ENCODE data around the gene DCHS1. TPM values are rescaled to one million over a fixed set of nuclear protein-coding genes. Genes with fewer than 3 reads are reported as not detected.

The DCHS1 gene
- total and polyA plus RNA-seq, 10 of the 15 experiments (the other 5 are each of a cell fraction or from before 2014, with no cell fraction given), result 0.02 to 0.64 (median 0.18) TPM; not detected in 1

DNA sequence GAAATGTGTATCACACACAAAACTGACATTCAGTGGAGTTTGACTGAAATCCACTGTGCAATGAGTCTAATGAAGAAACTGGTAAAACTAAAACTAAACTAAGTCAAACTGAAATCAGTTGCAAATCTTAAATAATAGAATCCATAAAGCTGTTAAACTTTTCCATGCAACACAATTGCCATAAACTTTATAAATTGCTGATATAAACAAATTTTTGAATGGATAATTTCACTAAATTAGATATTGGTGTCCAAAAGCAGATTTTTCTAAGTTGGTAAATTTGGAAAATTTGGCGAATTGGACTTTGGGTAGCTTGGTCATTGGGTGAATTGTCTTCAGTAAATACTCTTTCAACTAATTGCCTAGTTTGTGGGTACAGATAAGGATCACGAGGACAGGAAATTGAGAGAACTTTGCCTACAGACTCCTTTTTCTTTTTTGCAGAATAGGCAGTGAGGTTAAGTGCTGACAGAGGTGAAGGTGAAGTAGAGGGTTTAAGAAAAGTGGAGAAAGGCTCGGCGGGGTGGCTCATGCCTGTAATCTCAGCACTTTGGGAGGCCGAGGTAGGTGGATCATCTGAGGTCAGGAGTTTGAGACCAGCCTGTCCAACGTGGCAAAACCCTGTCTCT, 14.7 kb upstream of the DCHS1 start:
- no peak overlapping the region for H2AFZ ChIP-seq (ENCODE audit: control insufficient read depth, low read depth, low read length)
- ChIA-PET RAD21 (ENCODE audit: unreplicated experiment) (interaction anchor here (1.1 kb wide), 1 partner anchor 291 kb away, joined by 3 read pairs; no protein-coding TSS in a partner anchor), SMC1A (ENCODE audit: uncharacterized antibody, unreplicated experiment) (interaction anchor here (0.9 to 1.5 kb wide), 2 partner anchors 12 to 22 kb away, joined by 3 to 4 read pairs; no protein-coding TSS in a partner anchor), CTCF (interaction anchor here (1.1 to 3.8 kb wide), 5 partner anchors 11 to 139 kb away, joined by 3 to 20 read pairs (median 6); partner anchors contain the start of gene MRPL17), POLR2A (interaction anchor here (1.1 kb wide), 1 partner anchor 10 kb away, joined by 3 read pairs; no protein-coding TSS in a partner anchor)
- no peak for FAIRE-seq
- H4K20me1 ChIP-seq (ENCODE audit: control insufficient read depth, insufficient read depth), result no peaks in the 10 kb centered on the region
- H3K4me2 ChIP-seq (ENCODE audit: control insufficient read depth, insufficient read depth), result no peak overlapping the region
- H3K4me1 ChIP-seq (ENCODE audit: control insufficient read depth, insufficient read depth, low read length), result peaks cover 10% of the 10 kb centered on the region
- 70% methylated on average over 6 of the region's 6 CpGs for WGBS (ENCODE audit: insufficient coverage, insufficient replicate concordance, low lambda C conversion rate, missing lambda C conversion rate)
- TF ChIP-seq ASH2L (IDR thresholded peaks at IDR 0.05; ENCODE audit: borderline replicate concordance, low read depth), result no peak
- no peak for TF ChIP-seq IKZF2 (IDR thresholded peaks at IDR 0.05)
- TF ChIP-seq NFXL1 (IDR thresholded peaks at IDR 0.05; ENCODE audit: borderline replicate concordance), result no peak
- TF ChIP-seq RFX5 (IDR thresholded peaks at IDR 0.05; ENCODE audit: low read depth, low read length), result no peak
- no peak for TF ChIP-seq POLR2A (IDR thresholded peaks at IDR 0.05; ENCODE audit: low read depth, low read length)
- TF ChIP-seq TCF3 (IDR thresholded peaks at IDR 0.05; ENCODE audit: borderline replicate concordance, insufficient read depth, low read depth, low read length), result no peak
- TF ChIP-seq ZZZ3 (IDR thresholded peaks at IDR 0.05; ENCODE audit: control insufficient read depth, insufficient read length, low read depth), result no peak
- no peak for TF ChIP-seq SRF (IDR thresholded peaks at IDR 0.05; ENCODE audit: low read depth in 2 of 2, low read length in 2 of 2)
- no peak for TF ChIP-seq CBFB (IDR thresholded peaks at IDR 0.05; ENCODE audit: low read depth)
- H3K9me3 ChIP-seq (replicated peaks; ENCODE audit: control insufficient read depth, insufficient read depth, low read length), result no peaks in the 10 kb centered on the region
- in situ Hi-C loops (cut with MboI), result loop anchor here (10.0 kb wide), 1 partner anchor 286 kb away; no protein-coding TSS in a partner anchor
- H3K27me3 ChIP-seq (replicated peaks in 1 of 2; ENCODE audit: control insufficient read depth in 2 of 2, insufficient read depth in 2 of 2, low read length in 1 of 2), result no peaks in the 10 kb centered on the region
- H3K27ac ChIP-seq (ENCODE audit: control insufficient read depth, insufficient read depth), result no peak overlapping the region
- no peaks in the 10 kb centered on the region for H3K79me2 ChIP-seq (ENCODE audit: control insufficient read depth, insufficient read depth, low read length)
- intact Hi-C loops (cut with micrococcal nuclease; ENCODE audit: unreplicated experiment), result no loop called here
- ATAC-seq, result no peak
- BruUV-seq (replicated peaks), result no TSS peak
- no peak for DNase-seq (ENCODE audit: low read depth, low spot score)
- no peaks in the 10 kb centered on the region for H3K36me3 ChIP-seq (ENCODE audit: control insufficient read depth in 2 of 2, insufficient read depth in 2 of 2, low read length in 1 of 2)
- H3K4me3 ChIP-seq, result no peak overlapping the region
- H3K9ac ChIP-seq (ENCODE audit: control insufficient read depth, insufficient read depth, low read length), result no peak overlapping the region

Measured in GM12878 (cell line).